ENCODE data around the gene PKD1L1. TPM values are rescaled to one million over a fixed set of nuclear protein-coding genes. Genes with fewer than 3 reads are reported as not detected.

Gene PKD1L1
- total RNA-seq, 3 donors from 2014 or later (not counting 1 experiment from before 2014, with no cell fraction given) = 0.33 to 0.48 (median 0.38) TPM

DNA sequence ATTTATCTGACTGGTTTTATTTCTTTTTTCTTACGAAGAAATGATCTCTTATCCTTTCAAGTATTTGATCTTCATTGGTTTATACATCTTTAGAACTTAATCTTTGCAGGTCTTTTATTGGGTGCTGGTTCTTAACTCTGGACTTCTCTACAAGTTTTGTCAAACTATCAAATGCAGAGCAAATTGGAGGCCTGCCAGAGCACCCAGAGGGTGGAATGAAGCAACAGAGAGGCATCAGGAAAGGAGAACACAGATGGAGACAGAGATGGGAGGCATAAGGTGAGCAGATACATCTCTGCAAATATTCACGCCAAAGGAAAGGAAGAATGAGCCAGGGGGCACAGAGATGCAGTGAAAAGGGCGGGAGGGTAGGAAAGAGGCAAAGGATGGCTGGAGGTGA lies 130.3 kb downstream of the PKD1L1 start:
- no peak overlapping the region for H3K27ac Mint-ChIP-seq
- DNase-seq = no peak
- no peaks in the 10 kb centered on the region for H3K4me1 Mint-ChIP-seq
- no peaks in the 10 kb centered on the region for H3K36me3 Mint-ChIP-seq
- WGBS (ENCODE audit: insufficient coverage) = 87% methylated on average over 2 of the region's 3 CpGs
- no peaks in the 10 kb centered on the region for H3K27me3 Mint-ChIP-seq (ENCODE audit: low read depth in 2 of 2)
- no peak overlapping the region for H3K4me3 Mint-ChIP-seq
- no peak overlapping the region for H3K4me3 ChIP-seq (ENCODE audit: low read length)
- no peak overlapping the region for H3K27ac ChIP-seq (ENCODE audit: low read length)
- intact Hi-C loops (cut with micrococcal nuclease) = loop anchor here (2.0 kb wide), 1 partner anchor 1901 kb away; no protein-coding TSS in a partner anchor
- no peaks in the 10 kb centered on the region for H3K27me3 ChIP-seq (ENCODE audit: control insufficient read depth, insufficient read depth, low read length)
- no peak for ATAC-seq
- no peaks in the 10 kb centered on the region for H3K9me3 Mint-ChIP-seq
- H3K9me3 ChIP-seq (ENCODE audit: control insufficient read depth, insufficient read depth, low read length) = no peaks in the 10 kb centered on the region
- H3K36me3 ChIP-seq (ENCODE audit: control insufficient read depth, insufficient read depth, low read length) = no peaks in the 10 kb centered on the region
- TF ChIP-seq, protein P1, sequence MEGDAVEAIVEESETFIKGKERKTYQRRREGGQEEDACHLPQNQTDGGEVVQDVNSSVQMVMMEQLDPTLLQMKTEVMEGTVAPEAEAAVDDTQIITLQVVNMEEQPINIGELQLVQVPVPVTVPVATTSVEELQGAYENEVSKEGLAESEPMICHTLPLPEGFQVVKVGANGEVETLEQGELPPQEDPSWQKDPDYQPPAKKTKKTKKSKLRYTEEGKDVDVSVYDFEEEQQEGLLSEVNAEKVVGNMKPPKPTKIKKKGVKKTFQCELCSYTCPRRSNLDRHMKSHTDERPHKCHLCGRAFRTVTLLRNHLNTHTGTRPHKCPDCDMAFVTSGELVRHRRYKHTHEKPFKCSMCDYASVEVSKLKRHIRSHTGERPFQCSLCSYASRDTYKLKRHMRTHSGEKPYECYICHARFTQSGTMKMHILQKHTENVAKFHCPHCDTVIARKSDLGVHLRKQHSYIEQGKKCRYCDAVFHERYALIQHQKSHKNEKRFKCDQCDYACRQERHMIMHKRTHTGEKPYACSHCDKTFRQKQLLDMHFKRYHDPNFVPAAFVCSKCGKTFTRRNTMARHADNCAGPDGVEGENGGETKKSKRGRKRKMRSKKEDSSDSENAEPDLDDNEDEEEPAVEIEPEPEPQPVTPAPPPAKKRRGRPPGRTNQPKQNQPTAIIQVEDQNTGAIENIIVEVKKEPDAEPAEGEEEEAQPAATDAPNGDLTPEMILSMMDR (IDR thresholded peaks at IDR 0.05) = no peak
- no peaks in the 10 kb centered on the region for H3K4me1 ChIP-seq (ENCODE audit: control insufficient read depth, insufficient read depth, low read length)

DNA sequence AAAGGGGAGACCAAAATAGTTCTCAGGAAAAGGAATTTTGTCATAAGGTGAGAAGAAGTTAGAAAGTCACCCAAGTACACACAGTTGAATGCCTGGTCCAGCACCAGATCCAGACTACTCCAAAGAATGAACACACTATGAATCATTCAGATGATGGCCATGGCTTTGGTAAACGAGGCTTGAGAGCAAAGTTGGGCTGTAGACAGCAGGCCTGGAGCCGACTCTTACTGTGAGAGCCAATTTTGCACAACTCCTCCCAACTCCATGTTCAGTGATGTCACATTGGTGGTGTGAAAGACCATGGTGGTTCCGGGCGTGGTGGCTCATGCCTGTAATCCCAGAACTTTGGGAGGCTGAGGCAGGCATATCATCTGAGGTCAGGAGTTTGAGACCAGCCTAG lies 131.6 kb downstream of the PKD1L1 start:
- no peaks in the 10 kb centered on the region for H3K9me3 Mint-ChIP-seq
- H3K27me3 Mint-ChIP-seq (ENCODE audit: low read depth in 2 of 2) = no peaks in the 10 kb centered on the region
- no peaks in the 10 kb centered on the region for H3K36me3 ChIP-seq (ENCODE audit: control insufficient read depth, insufficient read depth, low read length)
- no peak overlapping the region for H3K27ac Mint-ChIP-seq
- no peak overlapping the region for H3K27ac ChIP-seq (ENCODE audit: low read length)
- H3K4me3 ChIP-seq (ENCODE audit: low read length) = no peak overlapping the region
- DNase-seq (no peak), ATAC-seq (no peak)
- no peak overlapping the region for H3K4me3 Mint-ChIP-seq
- H3K36me3 Mint-ChIP-seq = no peaks in the 10 kb centered on the region
- H3K27me3 ChIP-seq (ENCODE audit: control insufficient read depth, insufficient read depth, low read length) = no peaks in the 10 kb centered on the region
- intact Hi-C loops (cut with micrococcal nuclease) = no loop called here
- H3K4me1 Mint-ChIP-seq = no peaks in the 10 kb centered on the region
- H3K9me3 ChIP-seq (ENCODE audit: control insufficient read depth, insufficient read depth, low read length) = no peaks in the 10 kb centered on the region
- WGBS (ENCODE audit: insufficient coverage) = 87% methylated on average over 3 of the region's 4 CpGs
- H3K4me1 ChIP-seq (ENCODE audit: control insufficient read depth, insufficient read depth, low read length) = no peaks in the 10 kb centered on the region
- TF ChIP-seq, protein P1 (IDR thresholded peaks at IDR 0.05) = no peak

DNA sequence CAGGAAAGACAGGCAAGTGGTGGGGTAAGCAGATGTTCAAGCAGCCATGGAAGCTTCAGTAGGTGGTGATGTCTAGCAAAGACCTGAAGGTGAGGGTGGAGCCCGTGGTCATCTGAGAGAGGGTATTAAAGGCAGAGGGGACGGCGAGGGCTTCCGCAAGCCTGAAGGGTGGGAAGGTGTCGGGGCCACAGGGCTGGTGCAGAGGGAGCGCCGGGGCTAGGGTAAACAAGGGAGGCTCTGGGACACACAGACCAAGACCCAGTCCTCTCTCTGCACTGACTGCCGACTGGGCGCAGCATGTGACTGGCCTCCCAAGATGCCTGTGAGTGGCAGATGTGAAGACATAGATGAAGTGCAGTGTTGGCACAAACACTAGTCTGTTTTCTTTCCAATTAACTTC lies 132.4 kb downstream of the PKD1L1 start:
- Histone ChIP-seq H3K4me1 (ENCODE audit: control insufficient read depth, insufficient read depth, low read length) (no peaks in the 10 kb centered on the region), H3K27ac (ENCODE audit: low read length) (no peak overlapping the region), H3K36me3 (ENCODE audit: control insufficient read depth, insufficient read depth, low read length) (no peaks in the 10 kb centered on the region), H3K27me3 (ENCODE audit: control insufficient read depth, insufficient read depth, low read length) (no peaks in the 10 kb centered on the region), H3K9me3 (ENCODE audit: control insufficient read depth, insufficient read depth, low read length) (no peaks in the 10 kb centered on the region), H3K4me3 (ENCODE audit: low read length) (no peak overlapping the region)
- H3K4me3 Mint-ChIP-seq = no peak overlapping the region
- DNase-seq (no peak), ATAC-seq (no peak)
- no peak overlapping the region for H3K27ac Mint-ChIP-seq
- WGBS (ENCODE audit: insufficient coverage) = 94% methylated on average over 8 of the region's 9 CpGs
- no peaks in the 10 kb centered on the region for H3K9me3 Mint-ChIP-seq
- intact Hi-C loops (cut with micrococcal nuclease) = no loop called here
- TF ChIP-seq, protein P1 (IDR thresholded peaks at IDR 0.05) = no peak
- H3K27me3 Mint-ChIP-seq (ENCODE audit: low read depth in 2 of 2) = no peaks in the 10 kb centered on the region
- no peaks in the 10 kb centered on the region for H3K36me3 Mint-ChIP-seq
- no peaks in the 10 kb centered on the region for H3K4me1 Mint-ChIP-seq

DNA sequence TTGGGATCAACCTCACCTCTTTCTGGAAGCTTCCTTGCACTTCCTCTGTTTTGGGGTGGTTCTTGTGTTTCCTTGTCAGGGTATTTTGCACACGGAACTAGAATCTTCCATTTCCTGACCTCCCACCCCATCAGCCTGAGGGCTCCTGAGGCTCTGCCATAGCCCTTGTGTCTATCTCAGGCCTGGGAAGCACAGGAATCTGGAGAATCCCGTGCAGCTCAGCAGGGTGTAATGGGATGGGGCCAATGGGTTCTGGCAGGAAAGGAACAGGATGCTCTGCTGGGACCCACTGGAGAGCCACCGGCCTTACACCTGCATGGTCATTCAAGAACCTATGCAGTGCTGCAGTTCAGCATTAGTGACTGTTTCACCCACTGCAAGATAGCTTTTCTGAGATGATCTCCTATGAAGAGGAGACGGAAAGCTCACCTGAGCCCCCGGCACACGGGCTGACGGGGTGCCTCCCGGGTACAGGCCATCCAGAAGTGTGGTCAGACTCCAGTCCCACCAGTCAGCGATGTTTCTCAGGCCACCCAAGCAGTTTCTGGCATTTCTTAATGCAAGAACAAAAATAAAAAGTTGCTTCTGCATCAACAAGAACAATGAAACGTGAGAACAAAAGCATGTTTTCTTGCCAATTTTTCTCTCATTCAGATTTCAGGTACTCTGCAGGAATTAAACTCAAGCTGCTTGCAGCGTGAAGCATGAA lies 133.2 kb downstream of the PKD1L1 start:
- H3K27me3 Mint-ChIP-seq (ENCODE audit: low read depth in 2 of 2) = no peaks in the 10 kb centered on the region
- H3K27me3 ChIP-seq (ENCODE audit: control insufficient read depth, insufficient read depth, low read length) = no peaks in the 10 kb centered on the region
- H3K36me3 Mint-ChIP-seq = no peaks in the 10 kb centered on the region
- H3K4me1 Mint-ChIP-seq = no peaks in the 10 kb centered on the region
- H3K36me3 ChIP-seq (ENCODE audit: control insufficient read depth, insufficient read depth, low read length) = no peaks in the 10 kb centered on the region
- H3K4me3 ChIP-seq (ENCODE audit: low read length) = no peak overlapping the region
- WGBS (ENCODE audit: insufficient coverage) = 86% methylated on average over 11 of the region's 11 CpGs
- TF ChIP-seq, protein P1 (IDR thresholded peaks at IDR 0.05) = no peak
- H3K4me1 ChIP-seq (ENCODE audit: control insufficient read depth, insufficient read depth, low read length) = no peaks in the 10 kb centered on the region
- ATAC-seq = no peak
- H3K4me3 Mint-ChIP-seq = no peak overlapping the region
- no peaks in the 10 kb centered on the region for H3K9me3 ChIP-seq (ENCODE audit: control insufficient read depth, insufficient read depth, low read length)
- no peak for DNase-seq
- intact Hi-C loops (cut with micrococcal nuclease) = no loop called here
- no peaks in the 10 kb centered on the region for H3K9me3 Mint-ChIP-seq
- no peak overlapping the region for H3K27ac ChIP-seq (ENCODE audit: low read length)
- no peak overlapping the region for H3K27ac Mint-ChIP-seq
